Uterus (tissue), 4 donors: ENCODE measurements around the gene ITIH5. TPM values are rescaled to one million over a fixed set of nuclear protein-coding genes. Genes with fewer than 3 reads are reported as not detected.

Source experiments
- DNase-seq, 2 donors: peaks; one replicate each; pipeline ENCODE4 v3.0.0-alpha.2; 2019 to 2020
- H3K27ac ChIP-seq, 2 donors: fragments of 200-600 bp; sonication (generic); 1 replicate in 1 of 2; 2 replicates in 1 of 2; pipeline ENCODE4 v1.5.1; 2016 to 2018
- H3K27me3 ChIP-seq, 2 donors: fragments of 200-600 bp; sonication (generic); one replicate each; pipeline ENCODE4 v1.5.1; 2018 to 2019; ENCODE audit warnings: control low read depth in 1 of 2
- H3K36me3 ChIP-seq, 2 donors: fragments of 200-600 bp; sonication (generic); one replicate each; pipeline ENCODE4 v1.5.1; 2019; ENCODE audit warnings: control low read depth in 1 of 2
- H3K4me1 ChIP-seq, 2 donors: fragments of 200-600 bp; sonication (generic); one replicate each; pipeline ENCODE4 v1.5.1; 2018 to 2019; ENCODE audit warnings: control low read depth in 1 of 2
- H3K4me3 ChIP-seq, 2 donors: fragments of 200-600 bp; sonication (generic); 1 replicate in 1 of 2; 2 replicates in 1 of 2; pipeline ENCODE4 v1.5.1; 2018 to 2019; ENCODE audit warnings: mild to moderate bottlenecking in 1 of 2
- H3K9me3 ChIP-seq, 2 donors: fragments of 200-600 bp; sonication (generic); one replicate each; pipeline ENCODE4 v1.5.1; 2019; ENCODE audit warnings: control low read depth in 1 of 2
- POLR2A ChIP-seq, 2 donors: fragments of 450-650 bp; IDR thresholded peaks; one replicate each; pipeline ENCODE4 v1.6.1; 2016; ENCODE audit warnings: antibody characterized with exemption in 2 of 2, mild to moderate bottlenecking in 1 of 2, moderate library complexity in 1 of 2
- intact Hi-C: fragments of 100-400 bp; cut with DNase I; formaldehyde crosslinking; loops from one replicate; pipeline ENCODE4 v1.15.1; 2023; ENCODE audit warnings: low total_unique reads
- total RNA-seq, 4 donors: library from RNA; depleted of rRNA in 3 of 4; stranded (reverse); fragments of >200 nt in 3 of 4; gene quantifications; one replicate each; pipeline versions ENCODE4 v1.1.0 to v1.2.4, GENCODE V29; 2014 to 2023
- TF ChIP-seq, protein P1 (sequence below), 4 experiments: fragments of 200-600 bp in 2 of 4; fragments of 450-650 bp in 2 of 4; sonication (generic) in 2 of 4; IDR thresholded peaks; one replicate each; pipeline ENCODE4 v1.5.1; 2016 to 2019; ENCODE audit warnings: antibody characterized with exemption in 4 of 4, mild to moderate bottlenecking in 2 of 4, moderate library complexity in 1 of 4
- donor health status: DM: yes; HTN: yes; CAD: no.

Gene ITIH5
- total RNA-seq, 4 donors from 2014 or later: 8.4 to 32.9 (median 16.9) TPM

DNA sequence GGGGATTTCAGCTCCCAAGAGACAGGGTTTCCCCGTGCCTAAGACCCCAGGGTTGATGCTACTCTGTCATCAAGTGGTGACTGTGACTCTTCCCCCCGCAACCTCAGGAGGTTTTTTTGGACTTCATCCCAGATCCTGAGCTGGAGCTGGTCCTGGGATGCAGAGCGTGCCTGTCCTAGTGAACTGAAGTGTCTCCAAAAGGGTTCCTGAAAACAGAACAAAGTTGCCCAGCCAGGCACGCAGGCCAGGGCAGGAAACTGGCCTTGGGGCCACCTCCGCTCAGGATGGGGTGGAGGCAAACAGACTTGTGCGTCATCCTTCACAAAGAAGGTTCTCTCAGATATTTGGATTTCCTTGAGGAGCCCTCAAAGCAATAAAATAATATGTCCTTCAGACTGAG lies 118.9 kb downstream of the ITIH5 start:
- H3K27ac ChIP-seq: peak overlapping the region; percentile 33 to 50
- H3K9me3 ChIP-seq: no peaks in the 10 kb centered on the region
- H3K4me3 ChIP-seq: no peak overlapping the region
- DNase-seq: peak in 1 of 2 donors; percentile 40
- intact Hi-C loops: no loop called here
- no peaks in the 10 kb centered on the region for H3K4me1 ChIP-seq
- no peaks in the 10 kb centered on the region for H3K36me3 ChIP-seq
- TF ChIP-seq, protein P1, sequence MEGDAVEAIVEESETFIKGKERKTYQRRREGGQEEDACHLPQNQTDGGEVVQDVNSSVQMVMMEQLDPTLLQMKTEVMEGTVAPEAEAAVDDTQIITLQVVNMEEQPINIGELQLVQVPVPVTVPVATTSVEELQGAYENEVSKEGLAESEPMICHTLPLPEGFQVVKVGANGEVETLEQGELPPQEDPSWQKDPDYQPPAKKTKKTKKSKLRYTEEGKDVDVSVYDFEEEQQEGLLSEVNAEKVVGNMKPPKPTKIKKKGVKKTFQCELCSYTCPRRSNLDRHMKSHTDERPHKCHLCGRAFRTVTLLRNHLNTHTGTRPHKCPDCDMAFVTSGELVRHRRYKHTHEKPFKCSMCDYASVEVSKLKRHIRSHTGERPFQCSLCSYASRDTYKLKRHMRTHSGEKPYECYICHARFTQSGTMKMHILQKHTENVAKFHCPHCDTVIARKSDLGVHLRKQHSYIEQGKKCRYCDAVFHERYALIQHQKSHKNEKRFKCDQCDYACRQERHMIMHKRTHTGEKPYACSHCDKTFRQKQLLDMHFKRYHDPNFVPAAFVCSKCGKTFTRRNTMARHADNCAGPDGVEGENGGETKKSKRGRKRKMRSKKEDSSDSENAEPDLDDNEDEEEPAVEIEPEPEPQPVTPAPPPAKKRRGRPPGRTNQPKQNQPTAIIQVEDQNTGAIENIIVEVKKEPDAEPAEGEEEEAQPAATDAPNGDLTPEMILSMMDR (IDR thresholded peaks at IDR 0.05): no peak
- no peak for TF ChIP-seq POLR2A (IDR thresholded peaks at IDR 0.05)
- no peaks in the 10 kb centered on the region for H3K27me3 ChIP-seq

DNA sequence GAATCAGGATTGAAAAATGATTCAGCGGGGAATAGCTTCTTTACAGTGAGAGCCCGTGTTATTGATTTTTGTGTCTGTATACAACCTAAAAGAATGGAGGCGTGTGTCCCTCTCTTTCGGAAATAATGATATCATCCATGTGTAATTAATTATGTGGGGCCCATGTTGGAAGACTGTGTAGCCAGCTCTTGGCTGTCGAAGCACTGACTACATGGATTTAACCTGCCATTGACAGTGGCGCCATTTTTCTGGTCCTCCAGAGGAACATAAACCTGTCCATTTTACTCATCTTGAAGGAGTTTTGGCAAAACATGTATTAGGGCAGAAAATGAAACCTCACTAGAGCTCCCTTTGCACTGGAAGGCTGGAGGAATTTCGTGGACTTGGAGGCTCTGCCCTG lies 119.6 kb downstream of the ITIH5 start:
- Histone ChIP-seq H3K36me3 (no peaks in the 10 kb centered on the region), H3K4me1 (no peaks in the 10 kb centered on the region), H3K27me3 (no peaks in the 10 kb centered on the region), H3K9me3 (no peaks in the 10 kb centered on the region), H3K27ac (peak overlapping the region; percentile 33 to 50), H3K4me3 (no peak overlapping the region)
- TF ChIP-seq, protein P1 (IDR thresholded peaks at IDR 0.05): no peak
- TF ChIP-seq POLR2A (IDR thresholded peaks at IDR 0.05): no peak
- no peak for DNase-seq
- intact Hi-C loops: no loop called here

DNA sequence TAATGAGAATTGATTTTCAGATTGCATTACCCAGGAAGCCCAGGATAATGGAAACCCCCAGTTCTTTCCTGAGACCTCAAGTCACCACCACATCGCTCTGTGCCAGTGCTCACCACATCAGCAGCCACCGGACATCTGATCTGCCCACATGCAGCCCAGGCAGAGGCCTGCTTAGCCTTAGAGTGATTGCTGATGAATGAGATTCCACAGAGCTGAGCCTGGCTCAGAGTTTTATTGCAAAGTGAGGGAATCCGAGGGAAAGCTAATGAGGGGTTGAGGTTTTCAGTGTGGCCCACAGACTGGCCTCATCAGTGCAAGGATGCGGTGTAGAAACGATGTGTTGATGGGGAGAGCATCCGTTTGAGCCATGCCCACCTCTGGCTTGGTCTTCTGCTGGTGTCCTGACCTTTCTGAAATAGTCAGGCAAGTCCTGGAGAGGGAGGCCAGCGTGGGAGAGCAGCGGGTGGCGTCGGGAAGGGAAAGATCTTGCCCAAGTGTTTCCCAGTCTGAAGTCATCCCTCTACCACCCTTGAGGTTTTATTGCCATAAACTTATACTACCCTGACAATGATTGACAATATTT lies 120.3 kb downstream of the ITIH5 start:
- Histone ChIP-seq H3K36me3 (no peaks in the 10 kb centered on the region), H3K9me3 (no peaks in the 10 kb centered on the region), H3K4me3 (no peak overlapping the region), H3K27me3 (no peaks in the 10 kb centered on the region), H3K27ac (no peak overlapping the region), H3K4me1 (no peaks in the 10 kb centered on the region)
- intact Hi-C loops: no loop called here
- TF ChIP-seq, protein P1 (IDR thresholded peaks at IDR 0.05): no peak
- no peak for TF ChIP-seq POLR2A (IDR thresholded peaks at IDR 0.05)
- DNase-seq: no peak

DNA sequence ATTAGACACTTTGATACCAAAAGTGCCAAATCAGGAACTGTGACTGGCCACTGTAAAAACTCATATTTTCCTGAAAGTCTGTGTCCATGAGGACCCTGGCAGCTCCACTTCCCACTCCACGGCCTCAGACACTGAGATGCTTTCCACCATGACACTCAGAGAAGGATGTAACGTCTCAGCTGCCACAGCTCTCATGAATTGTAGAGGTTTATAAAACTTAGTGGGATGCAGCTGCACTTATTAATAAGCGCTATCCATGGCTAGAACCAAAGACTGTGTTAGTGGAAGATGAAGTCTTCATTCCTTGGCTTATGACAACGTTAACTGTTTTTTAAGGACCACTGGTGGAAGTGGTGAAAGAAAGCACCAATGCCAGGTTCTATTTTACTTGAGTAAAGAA lies 121.0 kb downstream of the ITIH5 start:
- no peak for DNase-seq
- Histone ChIP-seq H3K4me3 (no peak overlapping the region), H3K27me3 (no peaks in the 10 kb centered on the region), H3K4me1 (no peaks in the 10 kb centered on the region), H3K27ac (no peak overlapping the region), H3K9me3 (no peaks in the 10 kb centered on the region), H3K36me3 (no peaks in the 10 kb centered on the region)
- intact Hi-C loops: no loop called here
- TF ChIP-seq, protein P1 (IDR thresholded peaks at IDR 0.05): no peak
- TF ChIP-seq POLR2A (IDR thresholded peaks at IDR 0.05): no peak

DNA sequence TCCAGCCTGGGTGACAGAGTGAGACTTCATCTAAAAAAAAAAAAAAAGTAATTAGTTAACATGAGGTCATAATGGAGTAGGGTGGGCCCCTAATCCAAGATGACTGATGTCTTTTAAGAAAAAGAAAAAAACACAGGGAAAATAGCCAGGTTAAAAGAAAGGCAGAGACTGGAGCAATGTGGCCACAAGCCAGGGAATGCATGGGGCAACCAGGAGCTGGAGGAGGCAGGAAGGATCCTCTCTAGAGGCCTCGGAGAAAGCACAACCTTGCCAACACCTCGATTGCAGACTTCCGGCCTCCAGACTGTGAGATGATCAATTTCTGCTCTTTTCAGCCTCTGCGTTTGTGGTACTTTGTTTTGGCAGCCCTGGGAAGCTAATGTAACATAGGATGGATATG lies 121.5 kb downstream of the ITIH5 start:
- Histone ChIP-seq H3K36me3 (no peaks in the 10 kb centered on the region), H3K27ac (no peak overlapping the region), H3K4me3 (no peak overlapping the region), H3K27me3 (no peaks in the 10 kb centered on the region), H3K9me3 (no peaks in the 10 kb centered on the region), H3K4me1 (no peaks in the 10 kb centered on the region)
- TF ChIP-seq POLR2A (IDR thresholded peaks at IDR 0.05): no peak
- TF ChIP-seq, protein P1 (IDR thresholded peaks at IDR 0.05): no peak
- intact Hi-C loops: no loop called here
- no peak for DNase-seq
